GM21723 (cell line): ENCODE measurements around the gene NEGR1.
A peak's percentile ranks its signal among the peaks of the same experiment; 100 is the strongest.

ENCODE experiments used
- ATAC-seq: cut with Tn5 transposase; IDR thresholded peaks from one replicate; pipeline ENCODE4 v1.9.1; 2021; ENCODE audit warnings: mild to moderate bottlenecking, moderate library complexity; ENCODE audit not compliant: unreplicated experiment

The NEGR1 gene

GRCh38 chr1:72050551-72050950 is 231.8 kb downstream of the NEGR1 start:
- no peak for ATAC-seq

- ATAC-seq: no peak
Measured at GRCh38 chr1:72037745-72038343, 244.5 kb downstream of the NEGR1 start.

- ATAC-seq: no peak
Measured at GRCh38 chr1:72034827-72035226, 247.5 kb downstream of the NEGR1 start.

GRCh38 chr1:72023063-72023930 is 259.0 kb downstream of the NEGR1 start:
- no peak for ATAC-seq

- no peak for ATAC-seq
Measured at GRCh38 chr1:72018562-72018961, 263.8 kb downstream of the NEGR1 start.

GRCh38 chr1:72015006-72015405 is 267.3 kb downstream of the NEGR1 start:
- ATAC-seq: no peak

GRCh38 chr1:72013161-72013560 is 269.2 kb downstream of the NEGR1 start:
- no peak for ATAC-seq

GRCh38 chr1:72011721-72012120 is 270.6 kb downstream of the NEGR1 start:
- no peak for ATAC-seq

GRCh38 chr1:72010094-72010431 is 272.3 kb downstream of the NEGR1 start:
- ATAC-seq: no peak

- ATAC-seq: no peak
Measured at GRCh38 chr1:72009173-72010093, 272.9 kb downstream of the NEGR1 start.

- ATAC-seq: no peak
Measured at GRCh38 chr1:72007312-72007711, 275.0 kb downstream of the NEGR1 start.

- no peak for ATAC-seq
Measured at GRCh38 chr1:72006092-72006491, 276.2 kb downstream of the NEGR1 start.

- ATAC-seq: no peak
Measured at GRCh38 chr1:72003092-72003491, 279.2 kb downstream of the NEGR1 start.

GRCh38 chr1:72000809-72001208 is 281.5 kb downstream of the NEGR1 start:
- no peak for ATAC-seq

- no peak for ATAC-seq
Measured at GRCh38 chr1:71994646-71995045, 287.7 kb downstream of the NEGR1 start.

- ATAC-seq: no peak
Measured at GRCh38 chr1:71987181-71987580, 295.2 kb downstream of the NEGR1 start.

- no peak for ATAC-seq
Measured at GRCh38 chr1:71986160-71986559, 296.2 kb downstream of the NEGR1 start.

GRCh38 chr1:71980556-71980955 is 301.8 kb downstream of the NEGR1 start:
- ATAC-seq: no peak

- no peak for ATAC-seq
Measured at GRCh38 chr1:71979882-71980281, 302.5 kb downstream of the NEGR1 start.

GRCh38 chr1:71967670-71968069 is 314.7 kb downstream of the NEGR1 start:
- ATAC-seq: peak; percentile 88

GRCh38 chr1:71964188-71964587 is 318.2 kb downstream of the NEGR1 start:
- ATAC-seq: no peak
